HG03039 (cell line): ENCODE results near the gene RUNX1.

Experiments used
- ATAC-seq: cut with Tn5 transposase; IDR thresholded peaks from one replicate; pipeline ENCODE4 v1.9.1; 2021; ENCODE audit warnings: mild to moderate bottlenecking, moderate library complexity; ENCODE audit not compliant: unreplicated experiment

Gene RUNX1

GRCh38 chr21:35037384-35037765, 11.7 kb downstream of the RUNX1 start:
- ATAC-seq, result no peak

GRCh38 chr21:35036465-35037383, 12.4 kb downstream of the RUNX1 start:
- no peak for ATAC-seq

- ATAC-seq, result no peak
These were observed 13.5 kb downstream of the RUNX1 start for GRCh38 chr21:35035581-35035980.

GRCh38 chr21:35035116-35035515, 14.0 kb downstream of the RUNX1 start:
- no peak for ATAC-seq

GRCh38 chr21:35034203-35034926, 14.7 kb downstream of the RUNX1 start:
- ATAC-seq, result no peak

- ATAC-seq, result no peak
These were observed 16.4 kb downstream of the RUNX1 start for GRCh38 chr21:35032474-35033263.

- no peak for ATAC-seq
These were observed 20.6 kb downstream of the RUNX1 start for GRCh38 chr21:35028451-35028978.

- no peak for ATAC-seq
These were observed 21.3 kb downstream of the RUNX1 start for GRCh38 chr21:35027563-35028450.

- peak; percentile 68 for ATAC-seq
These were observed 22.2 kb downstream of the RUNX1 start for GRCh38 chr21:35026617-35027562.

- no peak for ATAC-seq
These were observed 23.0 kb downstream of the RUNX1 start for GRCh38 chr21:35026153-35026500.

GRCh38 chr21:35025206-35026152, 23.6 kb downstream of the RUNX1 start:
- no peak for ATAC-seq

- ATAC-seq, result no peak
These were observed 24.6 kb downstream of the RUNX1 start for GRCh38 chr21:35024513-35024912.

GRCh38 chr21:35024071-35024420, 25.1 kb downstream of the RUNX1 start:
- no peak for ATAC-seq

- no peak for ATAC-seq
These were observed 25.6 kb downstream of the RUNX1 start for GRCh38 chr21:35023396-35024070.

- ATAC-seq, result no peak
These were observed 27.6 kb downstream of the RUNX1 start for GRCh38 chr21:35021546-35021945.

GRCh38 chr21:35020902-35021301, 28.2 kb downstream of the RUNX1 start:
- no peak for ATAC-seq

- no peak for ATAC-seq
These were observed 28.7 kb downstream of the RUNX1 start for GRCh38 chr21:35020436-35020835.
